Body of pancreas (tissue), 4 donors: ENCODE results near the gene BCO2.

Experiments
- POLR2A ChIP-seq, 3 donors: fragments of 450-650 bp; IDR thresholded peaks; one replicate each; pipeline ENCODE4 v1.6.1; 2016; ENCODE audit warnings: antibody characterized with exemption in 3 of 3, mild to moderate bottlenecking in 2 of 3
- TF ChIP-seq, protein P1 (sequence below), 7 experiments: fragments of 450-650 bp in 4 of 7; fragments of 200-600 bp in 3 of 7; sonication (generic) in 3 of 7; IDR thresholded peaks; one replicate each; pipeline ENCODE4 v1.5.1; 2016 to 2019; ENCODE audit warnings: antibody characterized with exemption in 7 of 7

DNA sequence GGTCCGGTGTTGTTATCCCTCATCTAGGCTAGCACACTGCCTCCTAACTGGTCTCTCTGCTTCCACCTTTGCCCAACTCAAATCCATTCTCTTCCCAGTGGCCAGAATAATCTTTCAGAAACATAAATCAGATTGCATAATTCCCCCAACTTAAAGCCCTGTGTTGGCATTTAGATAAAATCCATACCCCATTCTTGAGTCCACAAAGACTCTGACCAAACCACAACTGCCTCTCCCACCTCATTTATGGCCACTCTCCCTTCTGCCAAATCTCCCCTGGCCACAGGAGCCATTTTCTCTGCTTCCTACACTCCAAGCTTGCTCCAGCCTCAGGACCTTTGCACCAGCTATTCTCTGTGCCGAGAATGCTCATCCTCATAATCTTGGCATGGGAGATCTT, 48.3 kb upstream of the BCO2 start:
- TF ChIP-seq, protein P1, sequence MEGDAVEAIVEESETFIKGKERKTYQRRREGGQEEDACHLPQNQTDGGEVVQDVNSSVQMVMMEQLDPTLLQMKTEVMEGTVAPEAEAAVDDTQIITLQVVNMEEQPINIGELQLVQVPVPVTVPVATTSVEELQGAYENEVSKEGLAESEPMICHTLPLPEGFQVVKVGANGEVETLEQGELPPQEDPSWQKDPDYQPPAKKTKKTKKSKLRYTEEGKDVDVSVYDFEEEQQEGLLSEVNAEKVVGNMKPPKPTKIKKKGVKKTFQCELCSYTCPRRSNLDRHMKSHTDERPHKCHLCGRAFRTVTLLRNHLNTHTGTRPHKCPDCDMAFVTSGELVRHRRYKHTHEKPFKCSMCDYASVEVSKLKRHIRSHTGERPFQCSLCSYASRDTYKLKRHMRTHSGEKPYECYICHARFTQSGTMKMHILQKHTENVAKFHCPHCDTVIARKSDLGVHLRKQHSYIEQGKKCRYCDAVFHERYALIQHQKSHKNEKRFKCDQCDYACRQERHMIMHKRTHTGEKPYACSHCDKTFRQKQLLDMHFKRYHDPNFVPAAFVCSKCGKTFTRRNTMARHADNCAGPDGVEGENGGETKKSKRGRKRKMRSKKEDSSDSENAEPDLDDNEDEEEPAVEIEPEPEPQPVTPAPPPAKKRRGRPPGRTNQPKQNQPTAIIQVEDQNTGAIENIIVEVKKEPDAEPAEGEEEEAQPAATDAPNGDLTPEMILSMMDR (IDR thresholded peaks at IDR 0.05): no peak
- no peak for TF ChIP-seq POLR2A (IDR thresholded peaks at IDR 0.05)
